K562 (cell line): ENCODE measurements around the gene BLZF1. TPM values are rescaled to one million over a fixed set of nuclear protein-coding genes. Genes with fewer than 3 reads are reported as not detected.

Experiments
- BMI1 ChIP-seq: fragments of 150-350 bp; IDR thresholded peaks from 2 replicates; pipeline ENCODE4 v1.6.1; 2014; ENCODE audit warnings: low read length
- CEBPB ChIP-seq: fragments of 450-650 bp; IDR thresholded peaks from 2 replicates; pipeline ENCODE4 v1.6.1; 2016; ENCODE audit warnings: missing genetic modification characterization, missing compliant biosample characterization
- FOS ChIP-seq: IDR thresholded peaks from 3 replicates; pipeline ENCODE4 v1.6.1; 2011; ENCODE audit not compliant: insufficient read length; ENCODE audit errors: extremely low read depth
- FUS ChIP-seq: fragments of 200-400 bp; formaldehyde crosslinking; optimal IDR thresholded peaks from 2 replicates; pipeline ENCODE3; 2017; ENCODE audit warnings: low read depth, low read length
- IFI16 ChIP-seq: fragments of 250-450 bp; sonication (Bioruptor Pico); IDR thresholded peaks from 2 replicates; pipeline ENCODE4 v2.1.2; 2022; ENCODE audit warnings: mild to moderate bottlenecking, inconsistent platforms
- ILF3 ChIP-seq: fragments of 450-650 bp; IDR thresholded peaks from 2 replicates; pipeline ENCODE4 v1.6.1; 2018; ENCODE audit warnings: antibody characterized with exemption, mild to moderate bottlenecking, moderate library complexity, borderline replicate concordance
- KLF10 ChIP-seq: fragments of 250-450 bp; sonication (Bioruptor Pico); IDR thresholded peaks from 2 replicates; pipeline ENCODE4 v1.6.1; 2021; ENCODE audit warnings: matching md5 sums
- MAFF ChIP-seq: IDR thresholded peaks from 2 replicates; pipeline ENCODE4 v1.6.1; 2012; ENCODE audit warnings: low read length, improper control_type of control experiment
- NFE2 ChIP-seq: IDR thresholded peaks from 2 replicates; pipeline ENCODE4 v1.6.1; 2014; ENCODE audit warnings: antibody characterized with exemption, low read depth
- PHB2 ChIP-seq: fragments of 450-650 bp; IDR thresholded peaks from 2 replicates; pipeline ENCODE4 v1.6.1; 2017; ENCODE audit warnings: low read depth
- PHF21A ChIP-seq: fragments of 450-650 bp; IDR thresholded peaks from 2 replicates; pipeline ENCODE4 v1.6.1; 2017; ENCODE audit warnings: low read depth, borderline replicate concordance
- PRPF4 ChIP-seq: fragments of 200-400 bp; formaldehyde crosslinking; IDR thresholded peaks from one replicate; pipeline ENCODE4 v1.6.1; 2017; ENCODE audit warnings: low read length, low read depth, mild to moderate bottlenecking; ENCODE audit not compliant: insufficient read depth, poor library complexity, severe bottlenecking
- RBBP5 ChIP-seq: fragments of 200-600 bp; sonication (generic); IDR thresholded peaks from 2 replicates; pipeline ENCODE4 v1.6.1; 2012; ENCODE audit warnings: borderline replicate concordance, mild to moderate bottlenecking, low read length, control low read depth, inconsistent platforms; ENCODE audit not compliant: insufficient read depth, poor library complexity, severe bottlenecking
- RERE ChIP-seq: sonication (generic); formaldehyde crosslinking; IDR thresholded peaks from 2 replicates; pipeline ENCODE4 v1.8.0; 2023; ENCODE audit warnings: missing genetic modification reagents, mild to moderate bottlenecking, borderline replicate concordance
- SRSF9 ChIP-seq: fragments of 200-400 bp; formaldehyde crosslinking; IDR thresholded peaks from 2 replicates; pipeline ENCODE4 v1.6.1; 2017; ENCODE audit warnings: low read depth, low read length, borderline replicate concordance
- ZNF23 ChIP-seq: fragments of 250-450 bp; sonication (Bioruptor Pico); IDR thresholded peaks from 2 replicates; pipeline ENCODE4 v1.4.0; 2020; ENCODE audit warnings: mild to moderate bottlenecking
- ZNF407 ChIP-seq: fragments of 450-650 bp; IDR thresholded peaks from 2 replicates; pipeline ENCODE4 v1.6.1; 2016; ENCODE audit warnings: low read depth
- ZNF668 ChIP-seq: fragments of 250-450 bp; sonication (Bioruptor Pico); IDR thresholded peaks from 2 replicates; pipeline ENCODE4 v1.8.0; 2022; ENCODE audit warnings: mild to moderate bottlenecking, inconsistent platforms
- polyA plus RNA-seq, 8 experiments: library from polyadenylated mRNA; depleted of rRNA in 4 of 8; stranded (reverse) in 5 of 8; unstranded in 3 of 8; fragments of >200 nt; fragmentation: Nextera tagmentation in 2 of 8; fragmentation: Illumina TruSeq in 1 of 8; extraction: Ambion mirVana in 2 of 8; extraction: Trizol in 1 of 8; gene quantifications; 2 replicates each; pipeline versions ENCODE4 v1.2.1 to v1.2.3, GENCODE V29; 2011 to 2014; ENCODE audit warnings: inconsistent platforms in 1 of 8, missing spikeins in 1 of 8
- total RNA-seq, 7 experiments: library from RNA; depleted of rRNA in 6 of 7; stranded (reverse); fragments of >200 nt in 6 of 7; fragmentation: Illumina TruSeq in 2 of 7; extraction: Trizol in 2 of 7; gene quantifications; 2 replicates each; pipeline versions ENCODE4 v1.2.1 to v1.2.3, GENCODE V29; 2011 to 2021; ENCODE audit warnings: low replicate concordance in 1 of 7

The BLZF1 gene
- total and polyA plus RNA-seq, 9 of the 15 experiments (the other 6 are each of a cell fraction or from before 2014, with no cell fraction given) = 20.5 to 32.8 (median 25.3) TPM

- TF ChIP-seq RERE (CRISPR knock-in tag) (no peak), ZNF407 (no peak), BMI1 (no peak), MAFF (peak; percentile 18; the same call in 1 of the 2 replicates), ZNF668 (CRISPR knock-in tag) (no peak), CEBPB (no peak), PRPF4 (no peak), FOS (no peak), PHF21A (no peak), ILF3 (no peak), PHB2 (no peak), IFI16 (CRISPR knock-in tag) (no peak), FUS (no peak), NFE2 (peak; percentile 65), RBBP5 (no peak), KLF10 (CRISPR knock-in tag) (no peak), SRSF9 (no peak), ZNF23 (no peak)
Measured at GRCh38 chr1:169326956-169327268, 41.1 kb upstream of the BLZF1 start (continued).
